PFSK-1 (cell line): ENCODE results near the gene CEACAM3. TPM values are rescaled to one million over a fixed set of nuclear protein-coding genes. Genes with fewer than 3 reads are reported as not detected.

ENCODE experiments used
- FOXP2 ChIP-seq: optimal IDR thresholded peaks from 2 replicates; pipeline ENCODE3; 2011; ENCODE audit warnings: borderline replicate concordance, control low read depth, inconsistent platforms; ENCODE audit not compliant: insufficient read depth; ENCODE audit errors: extremely low read length, extremely low read depth
- POLR2AphosphoS5 ChIP-seq: IDR thresholded peaks from 2 replicates; pipeline ENCODE4 v1.6.1; 2012; ENCODE audit warnings: low read depth, mild to moderate bottlenecking, control low read depth, low read length, moderate library complexity
- REST ChIP-seq, 2 experiments: IDR thresholded peaks; 2 replicates each; pipeline versions ENCODE4 v1.6.1 to v1.8.0; 2011 to 2012; ENCODE audit warnings: low read depth in 2 of 2, low read length in 2 of 2, control low read depth in 1 of 2, inconsistent platforms in 1 of 2, mild to moderate bottlenecking in 1 of 2, moderate library complexity in 1 of 2; ENCODE audit not compliant: insufficient read depth in 1 of 2
- SIN3A ChIP-seq: IDR thresholded peaks from 2 replicates; pipeline ENCODE4 v1.6.1; 2012; ENCODE audit warnings: mild to moderate bottlenecking, low read length, moderate library complexity, borderline replicate concordance; ENCODE audit not compliant: insufficient read depth
- TAF1 ChIP-seq: IDR thresholded peaks from 2 replicates; pipeline ENCODE4 v1.6.1; 2012; ENCODE audit warnings: low read length, control low read depth, borderline replicate concordance; ENCODE audit not compliant: insufficient read depth
- polyA plus RNA-seq: library from polyadenylated mRNA; unstranded; fragments of >200 nt; gene quantifications from one replicate; pipeline ENCODE4 v1.2.1, GENCODE V29; 2012; ENCODE audit warnings: low read depth, missing spikeins; ENCODE audit not compliant: insufficient read length

Gene CEACAM3
- polyA plus RNA-seq = not detected

- TF ChIP-seq REST (IDR thresholded peaks at IDR 0.05; ENCODE audit: insufficient read depth in 1 of 2, low read depth in 2 of 2, low read length in 2 of 2) = no peak
- no peak for TF ChIP-seq SIN3A
- no peak for TF ChIP-seq POLR2AphosphoS5
- no peak for TF ChIP-seq FOXP2
- TF ChIP-seq TAF1 = no peak
Observed at GRCh38 chr19:41796362-41796761, at the start of gene CEACAM3. Gene CEACAM3, plus strand, starts transcription at chr19:41796587. Its CDS starts 91 bp downstream, at chr19:41796678.

GRCh38 chr19:41746593-41747227 is 49.7 kb upstream of the CEACAM3 start:
- TF ChIP-seq REST (IDR thresholded peaks at IDR 0.05; ENCODE audit: insufficient read depth in 1 of 2, low read depth in 2 of 2, low read length in 2 of 2) = no peak
- TF ChIP-seq TAF1 = no peak
- TF ChIP-seq SIN3A = no peak
- no peak for TF ChIP-seq POLR2AphosphoS5
- no peak for TF ChIP-seq FOXP2

GRCh38 chr19:41748012-41748411 is 48.4 kb upstream of the CEACAM3 start:
- TF ChIP-seq REST (IDR thresholded peaks at IDR 0.05; ENCODE audit: insufficient read depth in 1 of 2, low read depth in 2 of 2, low read length in 2 of 2) (no peak), POLR2AphosphoS5 (no peak), FOXP2 (no peak), TAF1 (no peak), SIN3A (no peak)

- no peak for TF ChIP-seq FOXP2
- TF ChIP-seq REST (IDR thresholded peaks at IDR 0.05; ENCODE audit: insufficient read depth in 1 of 2, low read depth in 2 of 2, low read length in 2 of 2) = no peak
- no peak for TF ChIP-seq POLR2AphosphoS5
- TF ChIP-seq TAF1 = no peak
- TF ChIP-seq SIN3A = no peak
Observed at GRCh38 chr19:41753159-41753558, 43.2 kb upstream of the CEACAM3 start.
